Panc1 (cell line): ENCODE results near the gene DENND6B. TPM values are rescaled to one million over a fixed set of nuclear protein-coding genes. Genes with fewer than 3 reads are reported as not detected.

Source experiments
- ATAC-seq: fragments of 200-7000 bp; cut with Tn5 transposase; 2 replicates; pipeline ENCODE4 v1.9.1; 2020; ENCODE audit warnings: mild to moderate bottlenecking, moderate library complexity
- BruUV-seq: library from RNA; stranded (reverse); fragments of 400-500 nt; replicated peaks from 2 replicates; lab custom pipeline; 2021; lab: Mats Ljungman, UMichigan
- CTCF ChIA-PET: fragments of 300-600 bp; sonication (Branson Sonifier 250); formaldehyde crosslinking; loops from one replicate; lab custom pipeline; 2022; ENCODE audit warnings: antibody characterized with exemption; lab: Charles Lee
- POLR2A ChIA-PET: fragments of 300-600 bp; sonication (Branson Sonifier 250); formaldehyde crosslinking; loops from one replicate; lab custom pipeline; 2022; ENCODE audit warnings: antibody characterized with exemption; lab: Charles Lee
- DNase-seq: peaks from one replicate; pipeline ENCODE4 v3.0.0-alpha.2; 2010; ENCODE audit warnings: low read depth, low spot score
- H3K27ac ChIP-seq: 2 replicates; pipeline ENCODE4 v1.5.1; 2011; ENCODE audit warnings: mild to moderate bottlenecking, low read length, inconsistent platforms
- H3K27me3 ChIP-seq: fragments of 200-500 bp; sonication (Bioruptor generic); 2 replicates; pipeline ENCODE4 v1.6.0; 2014; ENCODE audit warnings: low read length, inconsistent platforms; ENCODE audit not compliant: control insufficient read depth, insufficient read depth
- H3K36me3 ChIP-seq: fragments of 200-500 bp; sonication (Bioruptor generic); 2 replicates; pipeline ENCODE4 v1.5.1; 2014; ENCODE audit warnings: inconsistent platforms, mild to moderate bottlenecking, low read length, moderate library complexity; ENCODE audit not compliant: control insufficient read depth, insufficient read depth
- H3K4me1 ChIP-seq: 2 replicates; pipeline ENCODE4 v1.5.1; 2011; ENCODE audit warnings: inconsistent platforms, mild to moderate bottlenecking, low read length, moderate library complexity; ENCODE audit not compliant: control insufficient read depth, insufficient read depth
- H3K4me3 ChIP-seq, 2 experiments: 2 replicates each; pipeline ENCODE4 v1.5.1; 2011 to 2012; ENCODE audit warnings: low read depth in 2 of 2, low read length in 2 of 2, mild to moderate bottlenecking in 2 of 2, inconsistent platforms in 1 of 2, moderate library complexity in 1 of 2
- H3K9me3 ChIP-seq: fragments of 200-500 bp; sonication (Bioruptor generic); 2 replicates; pipeline ENCODE4 v1.5.1; 2014; ENCODE audit warnings: low read depth, mild to moderate bottlenecking, inconsistent platforms, low read length, moderate library complexity; ENCODE audit not compliant: control insufficient read depth, insufficient read depth
- POLR2AphosphoS5 ChIP-seq: IDR thresholded peaks from 2 replicates; pipeline ENCODE4 v1.6.1; 2012; ENCODE audit warnings: mild to moderate bottlenecking, low read depth, low read length, moderate library complexity
- SIN3A ChIP-seq: IDR thresholded peaks from 2 replicates; pipeline ENCODE4 v1.6.1; 2012; ENCODE audit warnings: low read depth, mild to moderate bottlenecking, low read length, moderate library complexity, borderline replicate concordance; ENCODE audit not compliant: insufficient read depth
- TCF7L2 ChIP-seq: IDR thresholded peaks from 2 replicates; pipeline ENCODE4 v1.6.1; 2011; ENCODE audit warnings: mild to moderate bottlenecking, low read depth, low read length, inconsistent platforms
- in situ Hi-C: cut with HindIII; loops from 2 replicates; pipeline ENCODE4 v1.10.0; 2016; ENCODE audit warnings: low sequenced_read_pairs, low pct_unique_long_range_greater_than_20kb
- intact Hi-C: fragments of 100-400 bp; cut with micrococcal nuclease; formaldehyde crosslinking; loops from one replicate; pipeline ENCODE4 v1.10.0; 2022; ENCODE audit not compliant: unreplicated experiment
- total RNA-seq: library from RNA; stranded (reverse); gene quantifications from one replicate; pipeline ENCODE4 v1.2.1, GENCODE V29; 2021; ENCODE audit not compliant: unreplicated experiment
- TF ChIP-seq, protein P1 (sequence below), 2 experiments: IDR thresholded peaks; 2 replicates each; pipeline ENCODE4 v1.6.1; 2011 to 2012; ENCODE audit warnings: low read depth in 2 of 2, control low read depth in 1 of 2, low read length in 1 of 2, mild to moderate bottlenecking in 1 of 2, moderate library complexity in 1 of 2; ENCODE audit not compliant: insufficient read depth in 1 of 2
- TF ChIP-seq, protein P2 (sequence below): fragments of 450-650 bp; IDR thresholded peaks from 2 replicates; pipeline ENCODE4 v1.5.1; 2017; ENCODE audit warnings: mild to moderate bottlenecking

The DENND6B gene
- total RNA-seq, 1 experiment from 2014 or later = 5.8 TPM

DNA sequence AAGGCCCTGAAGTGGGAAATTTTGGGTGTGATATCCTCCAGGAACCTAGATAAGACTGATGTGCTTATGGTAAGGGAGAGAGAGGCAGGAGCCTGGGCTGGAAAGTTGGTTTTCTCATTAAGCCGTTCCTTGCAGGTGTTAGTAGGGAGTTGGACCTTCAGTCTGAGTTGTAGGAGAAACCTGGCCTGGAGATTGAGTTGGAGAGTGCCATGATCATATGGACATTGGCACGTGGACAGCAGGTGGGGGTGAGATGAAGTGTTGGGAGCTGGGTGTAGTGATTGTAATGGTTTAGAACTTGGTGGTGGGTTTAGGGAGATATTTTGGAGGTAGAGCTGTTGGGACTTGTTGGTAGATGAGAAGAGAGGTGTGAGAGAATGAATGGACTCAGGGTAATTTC, 21.2 kb upstream of the DENND6B start:
- BruUV-seq = no TSS peak
- ChIA-PET POLR2A (no interaction called here), CTCF (no interaction called here)
- Histone ChIP-seq H3K27ac (no peak overlapping the region), H3K9me3 (no peaks in the 10 kb centered on the region), H3K4me1 (no peaks in the 10 kb centered on the region), H3K27me3 (no peaks in the 10 kb centered on the region), H3K4me3 (no peak overlapping the region), H3K36me3 (no peaks in the 10 kb centered on the region; the same call in 1 of the 2 replicates)
- TF ChIP-seq SIN3A (no peak), TCF7L2 (no peak), POLR2AphosphoS5 (no peak)
- TF ChIP-seq, protein P1, sequence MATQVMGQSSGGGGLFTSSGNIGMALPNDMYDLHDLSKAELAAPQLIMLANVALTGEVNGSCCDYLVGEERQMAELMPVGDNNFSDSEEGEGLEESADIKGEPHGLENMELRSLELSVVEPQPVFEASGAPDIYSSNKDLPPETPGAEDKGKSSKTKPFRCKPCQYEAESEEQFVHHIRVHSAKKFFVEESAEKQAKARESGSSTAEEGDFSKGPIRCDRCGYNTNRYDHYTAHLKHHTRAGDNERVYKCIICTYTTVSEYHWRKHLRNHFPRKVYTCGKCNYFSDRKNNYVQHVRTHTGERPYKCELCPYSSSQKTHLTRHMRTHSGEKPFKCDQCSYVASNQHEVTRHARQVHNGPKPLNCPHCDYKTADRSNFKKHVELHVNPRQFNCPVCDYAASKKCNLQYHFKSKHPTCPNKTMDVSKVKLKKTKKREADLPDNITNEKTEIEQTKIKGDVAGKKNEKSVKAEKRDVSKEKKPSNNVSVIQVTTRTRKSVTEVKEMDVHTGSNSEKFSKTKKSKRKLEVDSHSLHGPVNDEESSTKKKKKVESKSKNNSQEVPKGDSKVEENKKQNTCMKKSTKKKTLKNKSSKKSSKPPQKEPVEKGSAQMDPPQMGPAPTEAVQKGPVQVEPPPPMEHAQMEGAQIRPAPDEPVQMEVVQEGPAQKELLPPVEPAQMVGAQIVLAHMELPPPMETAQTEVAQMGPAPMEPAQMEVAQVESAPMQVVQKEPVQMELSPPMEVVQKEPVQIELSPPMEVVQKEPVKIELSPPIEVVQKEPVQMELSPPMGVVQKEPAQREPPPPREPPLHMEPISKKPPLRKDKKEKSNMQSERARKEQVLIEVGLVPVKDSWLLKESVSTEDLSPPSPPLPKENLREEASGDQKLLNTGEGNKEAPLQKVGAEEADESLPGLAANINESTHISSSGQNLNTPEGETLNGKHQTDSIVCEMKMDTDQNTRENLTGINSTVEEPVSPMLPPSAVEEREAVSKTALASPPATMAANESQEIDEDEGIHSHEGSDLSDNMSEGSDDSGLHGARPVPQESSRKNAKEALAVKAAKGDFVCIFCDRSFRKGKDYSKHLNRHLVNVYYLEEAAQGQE (IDR thresholded peaks at IDR 0.05; ENCODE audit: insufficient read depth in 1 of 2, low read depth in 2 of 2, low read length in 1 of 2) = no peak
- TF ChIP-seq, protein P2, sequence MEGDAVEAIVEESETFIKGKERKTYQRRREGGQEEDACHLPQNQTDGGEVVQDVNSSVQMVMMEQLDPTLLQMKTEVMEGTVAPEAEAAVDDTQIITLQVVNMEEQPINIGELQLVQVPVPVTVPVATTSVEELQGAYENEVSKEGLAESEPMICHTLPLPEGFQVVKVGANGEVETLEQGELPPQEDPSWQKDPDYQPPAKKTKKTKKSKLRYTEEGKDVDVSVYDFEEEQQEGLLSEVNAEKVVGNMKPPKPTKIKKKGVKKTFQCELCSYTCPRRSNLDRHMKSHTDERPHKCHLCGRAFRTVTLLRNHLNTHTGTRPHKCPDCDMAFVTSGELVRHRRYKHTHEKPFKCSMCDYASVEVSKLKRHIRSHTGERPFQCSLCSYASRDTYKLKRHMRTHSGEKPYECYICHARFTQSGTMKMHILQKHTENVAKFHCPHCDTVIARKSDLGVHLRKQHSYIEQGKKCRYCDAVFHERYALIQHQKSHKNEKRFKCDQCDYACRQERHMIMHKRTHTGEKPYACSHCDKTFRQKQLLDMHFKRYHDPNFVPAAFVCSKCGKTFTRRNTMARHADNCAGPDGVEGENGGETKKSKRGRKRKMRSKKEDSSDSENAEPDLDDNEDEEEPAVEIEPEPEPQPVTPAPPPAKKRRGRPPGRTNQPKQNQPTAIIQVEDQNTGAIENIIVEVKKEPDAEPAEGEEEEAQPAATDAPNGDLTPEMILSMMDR = no peak
- intact Hi-C loops (no loop called here), in situ Hi-C loops (no loop called here)
- DNase-seq = no peak
- ATAC-seq = no peak

DNA sequence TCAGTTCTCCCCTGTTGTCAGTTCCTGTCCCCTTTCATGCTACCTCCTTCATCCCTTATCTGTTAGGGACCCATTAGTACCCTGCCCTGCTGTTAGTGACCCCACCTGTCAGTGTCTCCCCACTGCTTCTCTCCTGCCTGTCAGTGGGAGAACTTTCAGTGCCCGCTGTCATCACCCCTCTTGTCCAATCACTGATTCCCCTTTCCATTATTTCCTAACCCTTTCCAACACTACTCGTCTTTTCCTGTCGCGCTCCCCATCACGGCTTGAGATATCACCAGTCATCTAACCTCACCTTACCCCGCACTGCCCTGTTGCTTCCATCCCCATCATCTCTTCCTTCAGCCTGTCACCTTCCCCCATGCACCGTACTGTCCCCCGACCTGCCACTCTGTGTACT, 20.3 kb upstream of the DENND6B start:
- ChIA-PET POLR2A (no interaction called here), CTCF (no interaction called here)
- DNase-seq (no peak), ATAC-seq (no peak)
- H3K27me3 ChIP-seq = no peaks in the 10 kb centered on the region
- no peaks in the 10 kb centered on the region for H3K4me1 ChIP-seq
- H3K36me3 ChIP-seq = no peaks in the 10 kb centered on the region; the same call in 1 of the 2 replicates
- no peaks in the 10 kb centered on the region for H3K9me3 ChIP-seq
- in situ Hi-C loops = no loop called here
- intact Hi-C loops = no loop called here
- H3K4me3 ChIP-seq = no peak overlapping the region
- TF ChIP-seq, protein P1 (IDR thresholded peaks at IDR 0.05; ENCODE audit: insufficient read depth in 1 of 2, low read depth in 2 of 2, low read length in 1 of 2) = no peak
- TF ChIP-seq, protein P2 = no peak
- no peak for TF ChIP-seq TCF7L2
- no TSS peak for BruUV-seq
- H3K27ac ChIP-seq = no peak overlapping the region
